Ammon's horn (tissue), 1 donor: ENCODE results near the gene ZNF277.
"Not testable (repeated sequence)": the region's sequence is repeated elsewhere in the genome, so short reads cannot be mapped to it uniquely, and the experiment has no call there.

ENCODE experiments used
- DNase-seq: peaks from one replicate; pipeline ENCODE4 v3.0.0-alpha.2; 2016; ENCODE audit warnings: low spot score

The ZNF277 gene

GRCh38 chr7:112211348-112211907 is 4.9 kb downstream of the ZNF277 start:
- DNase-seq = no peak

GRCh38 chr7:112212571-112212970 is 6.1 kb downstream of the ZNF277 start:
- no peak for DNase-seq

- no peak for DNase-seq
Observed at GRCh38 chr7:112213735-112214134, 7.2 kb downstream of the ZNF277 start.

GRCh38 chr7:112214268-112214667 is 7.8 kb downstream of the ZNF277 start:
- DNase-seq = no peak

GRCh38 chr7:112214883-112215282 is 8.4 kb downstream of the ZNF277 start:
- no peak for DNase-seq

GRCh38 chr7:112215787-112216186 is 9.3 kb downstream of the ZNF277 start:
- no peak for DNase-seq

- no peak for DNase-seq
Observed at GRCh38 chr7:112220877-112221434, 14.5 kb downstream of the ZNF277 start.

- DNase-seq = no peak
Observed at GRCh38 chr7:112223310-112223709, 16.8 kb downstream of the ZNF277 start.

- DNase-seq = no peak
Observed at GRCh38 chr7:112224186-112224585, 17.7 kb downstream of the ZNF277 start.

GRCh38 chr7:112225006-112225405 is 18.5 kb downstream of the ZNF277 start:
- no peak for DNase-seq

GRCh38 chr7:112226701-112227276 is 20.3 kb downstream of the ZNF277 start:
- DNase-seq = no peak

- no peak for DNase-seq
Observed at GRCh38 chr7:112228632-112229031, 22.1 kb downstream of the ZNF277 start.

- no peak for DNase-seq
Observed at GRCh38 chr7:112232212-112232978, 25.9 kb downstream of the ZNF277 start.

- DNase-seq = no peak
Observed at GRCh38 chr7:112233048-112233697, 26.7 kb downstream of the ZNF277 start.

- DNase-seq = no peak
Observed at GRCh38 chr7:112234147-112234546, 27.7 kb downstream of the ZNF277 start.

- DNase-seq = no peak
Observed at GRCh38 chr7:112236597-112236996, 30.1 kb downstream of the ZNF277 start.

GRCh38 chr7:112238330-112238729 is 31.8 kb downstream of the ZNF277 start:
- DNase-seq = no peak

GRCh38 chr7:112238852-112239610 is 32.5 kb downstream of the ZNF277 start:
- DNase-seq = no peak

GRCh38 chr7:112248598-112248997 is 42.1 kb downstream of the ZNF277 start:
- DNase-seq = no peak

GRCh38 chr7:112249967-112250366 is 43.5 kb downstream of the ZNF277 start:
- not testable (repeated sequence) for DNase-seq

GRCh38 chr7:112252141-112252540 is 45.6 kb downstream of the ZNF277 start:
- DNase-seq = peak; percentile 61

- DNase-seq = no peak
Observed at GRCh38 chr7:112252691-112253090, 46.2 kb downstream of the ZNF277 start.
